Cardiac muscle cell (in vitro differentiated cells and primary cell): ENCODE data around the gene SLC9A3. TPM values are rescaled to one million over a fixed set of nuclear protein-coding genes. Genes with fewer than 3 reads are reported as not detected.

Source experiments
- DNase-seq, 2 donors: peaks; one replicate each; pipeline versions ENCODE4 v3.0.0 to v3.0.0-alpha.2; 2010 to 2017; ENCODE audit warnings: low read depth in 1 of 2, low spot score in 1 of 2
- H3K27ac ChIP-seq: fragments of 200-600 bp; sonication (generic); 2 replicates; pipeline ENCODE4 v1.5.1; 2016
- H3K27me3 ChIP-seq: fragments of 200-600 bp; sonication (generic); 2 replicates; pipeline ENCODE4 v1.6.0; 2016; ENCODE audit warnings: control low read depth
- H3K36me3 ChIP-seq: fragments of 200-600 bp; sonication (generic); 2 replicates; pipeline ENCODE4 v1.5.1; 2016; ENCODE audit warnings: control low read depth
- H3K4me1 ChIP-seq: fragments of 200-600 bp; sonication (generic); 2 replicates; pipeline ENCODE4 v1.8.1; 2017; ENCODE audit warnings: low read depth, mild to moderate bottlenecking, mixed run types
- H3K4me3 ChIP-seq: fragments of 200-600 bp; sonication (generic); 2 replicates; pipeline ENCODE4 v1.5.1; 2016; ENCODE audit warnings: mild to moderate bottlenecking
- H3K9me3 ChIP-seq: fragments of 200-600 bp; sonication (generic); 2 replicates; pipeline ENCODE4 v1.5.1; 2017; ENCODE audit warnings: low read depth, mild to moderate bottlenecking, control low read depth
- CTCF ChIP-seq: IDR thresholded peaks from 2 replicates; pipeline ENCODE4 v1.5.1; 2012; ENCODE audit warnings: low read depth, mild to moderate bottlenecking, low read length
- polyA plus RNA-seq: library from polyadenylated mRNA; unstranded; fragments of >200 nt; fragmentation: Nextera tagmentation; extraction: Ambion mirVana; gene quantifications from 2 replicates; pipeline ENCODE4 v1.2.1, GENCODE V29; 2016
- total RNA-seq: library from RNA; depleted of rRNA; stranded (reverse); fragments of >200 nt; gene quantifications from 2 replicates; pipeline ENCODE4 v1.2.3, GENCODE V29; 2016

SLC9A3 gene
- total and polyA plus RNA-seq, 2 experiments from 2014 or later: 4.8 to 15.3 TPM

DNA sequence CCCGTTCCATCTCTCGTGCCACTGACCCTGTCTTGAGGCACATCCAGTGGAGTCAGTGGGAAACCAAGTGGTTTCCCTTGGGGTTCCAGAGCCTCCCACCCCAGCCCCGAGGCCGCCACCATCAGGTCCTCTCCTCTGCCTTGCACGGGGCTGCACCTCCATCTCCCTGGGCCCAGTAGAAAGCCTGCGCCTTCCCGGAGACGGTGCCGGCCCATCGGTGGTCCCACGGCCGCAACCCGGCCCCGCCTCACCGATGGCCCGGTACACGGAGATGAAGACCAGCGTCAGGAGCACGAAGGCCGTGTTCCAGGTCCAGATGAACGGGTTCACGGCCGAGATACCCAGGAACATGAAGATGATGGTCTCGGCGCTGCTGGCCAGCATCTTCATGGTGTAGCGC is 41.2 kb downstream of the SLC9A3 start:
- H3K27ac ChIP-seq: no peak overlapping the region
- H3K4me1 ChIP-seq: no peaks in the 10 kb centered on the region
- no peaks in the 10 kb centered on the region for H3K27me3 ChIP-seq
- DNase-seq: no peak
- no peaks in the 10 kb centered on the region for H3K9me3 ChIP-seq
- no peak for TF ChIP-seq CTCF
- H3K4me3 ChIP-seq: no peak overlapping the region
- H3K36me3 ChIP-seq: no peaks in the 10 kb centered on the region

GRCh38 chr5:482506-482905 is 41.7 kb downstream of the SLC9A3 start:
- H3K4me3 ChIP-seq: no peak overlapping the region
- no peak for TF ChIP-seq CTCF
- no peak for DNase-seq
- no peaks in the 10 kb centered on the region for H3K4me1 ChIP-seq
- H3K27ac ChIP-seq: no peak overlapping the region
- H3K36me3 ChIP-seq: no peaks in the 10 kb centered on the region
- no peaks in the 10 kb centered on the region for H3K9me3 ChIP-seq
- H3K27me3 ChIP-seq: no peaks in the 10 kb centered on the region

DNA sequence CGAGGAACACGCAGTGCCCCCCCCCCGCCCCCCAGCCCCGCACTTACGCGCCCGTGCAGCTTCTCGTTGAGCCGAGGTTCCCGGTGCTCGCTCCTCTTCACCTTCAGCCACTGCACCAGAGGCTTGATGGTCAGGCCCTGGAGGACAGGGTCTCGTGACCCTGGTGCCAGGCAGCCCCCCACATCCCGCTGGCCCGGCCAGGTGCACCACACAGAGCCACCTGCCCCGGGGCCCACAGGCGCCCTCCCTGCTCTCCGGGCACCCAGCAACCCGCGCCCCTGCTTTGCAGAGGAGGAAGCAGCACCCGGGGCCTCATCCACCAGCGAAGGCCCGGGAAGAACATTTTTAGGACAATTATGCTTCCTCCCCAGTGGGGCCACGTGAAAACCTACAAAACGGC is 42.2 kb downstream of the SLC9A3 start:
- Histone ChIP-seq H3K4me3 (no peak overlapping the region), H3K27ac (no peak overlapping the region), H3K36me3 (no peaks in the 10 kb centered on the region), H3K9me3 (no peaks in the 10 kb centered on the region), H3K27me3 (no peaks in the 10 kb centered on the region), H3K4me1 (no peaks in the 10 kb centered on the region)
- DNase-seq: no peak
- no peak for TF ChIP-seq CTCF

GRCh38 chr5:481347-481746 is 42.9 kb downstream of the SLC9A3 start:
- Histone ChIP-seq H3K27me3 (peaks cover 1% of the 10 kb centered on the region), H3K4me1 (no peaks in the 10 kb centered on the region), H3K36me3 (no peaks in the 10 kb centered on the region), H3K4me3 (no peak overlapping the region), H3K9me3 (no peaks in the 10 kb centered on the region), H3K27ac (no peak overlapping the region)
- TF ChIP-seq CTCF: no peak
- no peak for DNase-seq

- DNase-seq: no peak
- H3K27ac ChIP-seq: no peak overlapping the region
- H3K9me3 ChIP-seq: no peaks in the 10 kb centered on the region
- no peak for TF ChIP-seq CTCF
- H3K27me3 ChIP-seq: peaks cover 17% of the 10 kb centered on the region
- H3K4me1 ChIP-seq: peaks cover 5% of the 10 kb centered on the region
- no peaks in the 10 kb centered on the region for H3K36me3 ChIP-seq
- H3K4me3 ChIP-seq: no peak overlapping the region
These were observed 44.5 kb downstream of the SLC9A3 start for GRCh38 chr5:479566-480319.
